DOHH2 (cell line): ENCODE results near the gene DLL3.

ENCODE experiments used
- H3F3A ChIP-seq: fragments of 200-600 bp; sonication (generic), shearing (Covaris generic); 2 replicates; pipeline ENCODE4 v1.6.0; 2016; ENCODE audit warnings: antibody characterized with exemption, mild to moderate bottlenecking; ENCODE audit not compliant: control insufficient read depth, insufficient read depth
- H3K27ac ChIP-seq: fragments of 200-600 bp; sonication (generic); 2 replicates; pipeline ENCODE4 v1.5.1; 2014; ENCODE audit warnings: low read depth, mild to moderate bottlenecking, low read length, moderate library complexity
- H3K27me3 ChIP-seq: fragments of 200-600 bp; sonication (generic); 2 replicates; pipeline ENCODE4 v1.6.1; 2014; ENCODE audit warnings: mild to moderate bottlenecking, low read length, mixed read lengths; ENCODE audit not compliant: control insufficient read depth
- H3K36me3 ChIP-seq: fragments of 200-600 bp; sonication (generic); 2 replicates; pipeline ENCODE4 v1.6.1; 2014; ENCODE audit warnings: mild to moderate bottlenecking, low read length, moderate library complexity, mixed read lengths; ENCODE audit not compliant: control insufficient read depth
- H3K4me1 ChIP-seq: fragments of 200-600 bp; sonication (generic); 2 replicates; pipeline ENCODE4 v1.6.1; 2014; ENCODE audit warnings: mild to moderate bottlenecking, low read length, mixed read lengths; ENCODE audit not compliant: control insufficient read depth
- H3K4me2 ChIP-seq: fragments of 200-600 bp; sonication (generic); 2 replicates; pipeline ENCODE4 v1.6.0; 2014; ENCODE audit warnings: mild to moderate bottlenecking, low read length, moderate library complexity
- H3K4me3 ChIP-seq: fragments of 200-600 bp; sonication (generic); 2 replicates; pipeline ENCODE4 v1.5.1; 2014; ENCODE audit warnings: mild to moderate bottlenecking, low read length, mixed read lengths
- H3K79me2 ChIP-seq: fragments of 200-600 bp; sonication (generic); 2 replicates; pipeline ENCODE4 v1.6.1; 2014; ENCODE audit warnings: mild to moderate bottlenecking, low read length, mixed read lengths; ENCODE audit not compliant: control insufficient read depth
- H3K9me2 ChIP-seq: fragments of 200-600 bp; sonication (generic); replicated peaks from 2 replicates; pipeline ENCODE4 v1.6.1; 2014; ENCODE audit warnings: mild to moderate bottlenecking, low read length, mixed read lengths; ENCODE audit not compliant: control insufficient read depth
- H3K9me3 ChIP-seq: fragments of 200-600 bp; sonication (generic); 2 replicates; pipeline ENCODE4 v1.6.1; 2014; ENCODE audit warnings: antibody characterized with exemption, low read length, mixed read lengths; ENCODE audit not compliant: control insufficient read depth, insufficient read depth
- H4K20me1 ChIP-seq: fragments of 200-600 bp; sonication (generic); 2 replicates; pipeline ENCODE4 v1.6.0; 2014; ENCODE audit warnings: low read depth, mild to moderate bottlenecking, antibody characterized with exemption, low read length, moderate library complexity; ENCODE audit not compliant: control insufficient read depth, insufficient read depth
- CTCF ChIP-seq: fragments of 200-600 bp; sonication (generic); IDR thresholded peaks from one replicate; pipeline ENCODE4 v1.5.1; 2014; ENCODE audit warnings: antibody characterized with exemption, mild to moderate bottlenecking, low read depth, low read length; ENCODE audit not compliant: poor library complexity, severe bottlenecking
- EZH2phosphoT487 ChIP-seq: fragments of 200-600 bp; sonication (generic); IDR thresholded peaks from 2 replicates; pipeline ENCODE4 v1.6.1; 2017; ENCODE audit warnings: borderline replicate concordance, mild to moderate bottlenecking, antibody characterized with exemption, low read length, moderate library complexity, mixed read lengths

Gene DLL3

DNA sequence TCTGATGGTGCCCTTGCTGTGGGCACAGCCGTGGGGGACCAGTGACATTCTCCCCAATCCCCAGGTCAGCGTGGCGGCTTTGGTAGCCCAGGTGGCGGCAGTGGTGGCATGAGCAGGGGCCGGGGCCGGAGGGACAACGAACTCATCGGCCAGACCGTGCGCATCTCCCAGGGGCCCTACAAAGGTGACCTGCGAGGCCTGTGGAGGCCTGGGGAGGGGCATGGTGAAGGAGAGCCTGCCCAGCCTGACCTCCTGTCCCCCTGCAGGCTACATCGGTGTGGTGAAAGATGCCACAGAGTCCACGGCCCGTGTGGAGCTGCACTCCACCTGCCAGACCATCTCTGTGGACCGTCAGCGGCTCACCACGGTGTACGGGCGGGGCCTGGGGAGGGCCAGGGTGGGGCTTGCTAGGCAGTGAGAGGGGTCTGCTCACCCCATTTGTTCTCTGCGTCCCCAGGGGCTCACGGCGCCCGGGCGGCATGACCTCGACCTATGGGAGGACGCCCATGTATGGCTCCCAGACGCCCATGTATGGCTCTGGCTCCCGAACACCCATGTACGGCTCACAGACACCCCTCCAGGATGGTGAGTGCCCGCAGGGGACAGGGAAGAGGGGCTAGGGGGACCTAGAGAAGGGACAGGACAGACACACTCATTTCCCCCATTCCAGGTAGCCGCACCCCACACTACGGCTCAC is 25.9 kb upstream of the DLL3 start:
- TF ChIP-seq CTCF (no peak), EZH2phosphoT487 (no peak)
- Histone ChIP-seq H3K36me3 (peaks cover 85% of the 10 kb centered on the region), H3F3A (no peaks in the 10 kb centered on the region), H3K9me3 (no peaks in the 10 kb centered on the region), H3K27me3 (no peaks in the 10 kb centered on the region), H4K20me1 (no peaks in the 10 kb centered on the region), H3K27ac (no peak overlapping the region), H3K4me1 (no peaks in the 10 kb centered on the region), H3K9me2 (no peaks in the 10 kb centered on the region), H3K4me3 (no peak overlapping the region), H3K79me2 (no peaks in the 10 kb centered on the region), H3K4me2 (no peak overlapping the region)

DNA sequence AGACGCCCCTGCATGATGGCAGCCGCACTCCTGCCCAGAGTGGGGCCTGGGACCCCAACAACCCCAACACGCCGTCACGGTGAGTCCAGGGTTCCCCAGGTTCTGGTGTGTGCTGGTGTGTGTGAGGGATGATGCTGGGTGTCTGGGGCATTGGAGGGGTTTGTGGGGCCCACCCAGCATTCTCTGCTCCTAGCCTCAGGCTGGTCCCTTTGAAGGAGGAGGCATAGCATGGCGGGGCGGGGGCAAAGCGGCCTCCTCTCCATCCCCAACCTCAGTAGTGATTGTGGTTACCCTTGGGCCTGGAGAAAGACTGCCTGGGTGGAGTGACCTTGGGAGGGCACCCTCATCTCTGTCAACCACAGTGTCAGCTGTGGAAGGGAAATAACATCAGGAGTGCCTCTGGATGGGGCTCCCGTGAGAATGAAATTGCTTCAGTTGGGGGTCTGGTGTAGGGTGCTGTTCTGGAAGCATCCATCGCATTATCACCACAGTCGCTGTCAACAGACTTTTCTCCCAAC is 25.2 kb upstream of the DLL3 start:
- Histone ChIP-seq H3K4me1 (no peaks in the 10 kb centered on the region), H4K20me1 (no peaks in the 10 kb centered on the region), H3K4me2 (no peak overlapping the region), H3K27ac (no peak overlapping the region), H3K9me3 (no peaks in the 10 kb centered on the region), H3K79me2 (no peaks in the 10 kb centered on the region), H3F3A (peaks cover 2% of the 10 kb centered on the region; the same call in 1 of the 2 replicates), H3K9me2 (no peaks in the 10 kb centered on the region), H3K4me3 (no peak overlapping the region), H3K36me3 (peaks cover 79% of the 10 kb centered on the region), H3K27me3 (no peaks in the 10 kb centered on the region)
- TF ChIP-seq EZH2phosphoT487 (no peak), CTCF (no peak)

DNA sequence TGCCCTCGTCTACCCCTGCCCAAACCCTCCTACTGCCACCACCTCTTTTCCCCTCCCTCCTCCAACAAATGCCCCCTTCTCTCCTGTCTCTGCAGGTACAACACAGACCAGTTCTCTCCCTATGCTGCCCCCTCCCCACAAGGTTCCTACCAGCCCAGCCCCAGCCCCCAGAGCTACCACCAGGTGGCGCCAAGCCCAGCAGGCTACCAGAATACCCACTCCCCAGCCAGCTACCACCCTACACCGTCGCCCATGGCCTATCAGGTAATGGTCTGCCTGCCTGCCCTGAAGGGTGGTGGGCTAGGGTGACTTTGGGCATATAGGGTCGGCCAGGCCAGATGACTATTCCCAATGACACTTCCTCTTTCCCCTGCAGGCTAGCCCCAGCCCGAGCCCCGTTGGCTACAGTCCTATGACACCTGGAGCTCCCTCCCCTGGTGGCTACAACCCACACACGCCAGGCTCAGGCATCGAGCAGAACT is 24.6 kb upstream of the DLL3 start:
- no peak overlapping the region for H3K4me3 ChIP-seq
- no peaks in the 10 kb centered on the region; the same call in 1 of the 2 replicates for H3K4me1 ChIP-seq
- no peaks in the 10 kb centered on the region for H3K79me2 ChIP-seq
- H3F3A ChIP-seq = peaks cover 5% of the 10 kb centered on the region
- H3K4me2 ChIP-seq = no peak overlapping the region
- H3K27me3 ChIP-seq = no peaks in the 10 kb centered on the region
- no peaks in the 10 kb centered on the region for H3K9me3 ChIP-seq
- no peaks in the 10 kb centered on the region for H3K9me2 ChIP-seq
- H3K27ac ChIP-seq = no peak overlapping the region
- TF ChIP-seq CTCF (peak; percentile 96), EZH2phosphoT487 (no peak)
- peaks cover 72% of the 10 kb centered on the region for H3K36me3 ChIP-seq
- no peaks in the 10 kb centered on the region for H4K20me1 ChIP-seq
